Memory B cell (primary cell): ENCODE data around the gene RTN1.
"Not testable (repeated sequence)": the region's sequence is repeated elsewhere in the genome, so short reads cannot be mapped to it uniquely, and the experiment has no call there.

Experiments used
- ATAC-seq: fragments of 150-1000 bp; cut with Tn5 transposase; 2 replicates; pipeline ENCODE4 v1.10.0; 2021; ENCODE audit warnings: low read depth, mild to moderate bottlenecking, moderate library complexity
- DNase-seq, 2 donors: peaks; one replicate each; pipeline ENCODE4 v3.0.0; 2022; ENCODE audit warnings: low spot score in 2 of 2
- H3K27ac Mint-ChIP-seq: one replicate; pipeline ENCODE4 v1.8.0; 2022; ENCODE audit warnings: mild to moderate bottlenecking, moderate library complexity, mixed read lengths
- H3K27me3 Mint-ChIP-seq: one replicate; pipeline ENCODE4 v1.8.0; 2022; ENCODE audit warnings: mixed read lengths
- H3K36me3 Mint-ChIP-seq: one replicate; pipeline ENCODE4 v1.8.0; 2022; ENCODE audit warnings: mild to moderate bottlenecking, mixed read lengths
- H3K4me1 Mint-ChIP-seq: one replicate; pipeline ENCODE4 v1.8.0; 2022; ENCODE audit warnings: mixed read lengths
- H3K4me3 Mint-ChIP-seq: one replicate; pipeline ENCODE4 v1.8.0; 2022; ENCODE audit warnings: mild to moderate bottlenecking, moderate library complexity, mixed read lengths
- H3K9me3 Mint-ChIP-seq: one replicate; pipeline ENCODE4 v1.8.0; 2022; ENCODE audit warnings: mixed read lengths

RTN1 gene

GRCh38 chr14:59687663-59688062 is 182.9 kb downstream of the RTN1 start:
- Mint-ChIP-seq H3K36me3 (no peaks in the 10 kb centered on the region), H3K27me3 (peaks cover 5% of the 10 kb centered on the region), H3K9me3 (peaks cover 4% of the 10 kb centered on the region), H3K4me1 (no peaks in the 10 kb centered on the region), H3K4me3 (no peak overlapping the region), H3K27ac (no peak overlapping the region)
- ATAC-seq: no peak
- no peak for DNase-seq

- ATAC-seq: no peak
- H3K27me3 Mint-ChIP-seq: peaks cover 10% of the 10 kb centered on the region
- no peak overlapping the region for H3K27ac Mint-ChIP-seq
- H3K4me1 Mint-ChIP-seq: no peaks in the 10 kb centered on the region
- H3K36me3 Mint-ChIP-seq: no peaks in the 10 kb centered on the region
- no peak overlapping the region for H3K4me3 Mint-ChIP-seq
- DNase-seq: no peak
- H3K9me3 Mint-ChIP-seq: peaks cover 3% of the 10 kb centered on the region
Observed at GRCh38 chr14:59679872-59680271, 190.7 kb downstream of the RTN1 start.

- peaks cover 10% of the 10 kb centered on the region for H3K27me3 Mint-ChIP-seq
- peaks cover 8% of the 10 kb centered on the region for H3K9me3 Mint-ChIP-seq
- ATAC-seq: no peak
- no peak for DNase-seq
- H3K27ac Mint-ChIP-seq: no peak overlapping the region
- no peak overlapping the region for H3K4me3 Mint-ChIP-seq
- H3K36me3 Mint-ChIP-seq: no peaks in the 10 kb centered on the region
- H3K4me1 Mint-ChIP-seq: no peaks in the 10 kb centered on the region
Observed at GRCh38 chr14:59678352-59678751, 192.2 kb downstream of the RTN1 start.

GRCh38 chr14:59677771-59678231 is 192.8 kb downstream of the RTN1 start:
- no peak for DNase-seq
- no peak overlapping the region for H3K4me3 Mint-ChIP-seq
- no peak for ATAC-seq
- H3K4me1 Mint-ChIP-seq: no peaks in the 10 kb centered on the region
- H3K36me3 Mint-ChIP-seq: no peaks in the 10 kb centered on the region
- H3K27ac Mint-ChIP-seq: no peak overlapping the region
- H3K9me3 Mint-ChIP-seq: peaks cover 11% of the 10 kb centered on the region
- peaks cover 10% of the 10 kb centered on the region for H3K27me3 Mint-ChIP-seq

- Mint-ChIP-seq H3K4me3 (no peak overlapping the region), H3K27me3 (peaks cover 2% of the 10 kb centered on the region), H3K27ac (no peak overlapping the region), H3K36me3 (no peaks in the 10 kb centered on the region), H3K9me3 (peaks cover 11% of the 10 kb centered on the region), H3K4me1 (no peaks in the 10 kb centered on the region)
- DNase-seq (no peak), ATAC-seq (no peak)
Observed at GRCh38 chr14:59675394-59675793, 195.2 kb downstream of the RTN1 start.

GRCh38 chr14:59664741-59665140 is 205.8 kb downstream of the RTN1 start:
- ATAC-seq (no peak), DNase-seq (no peak)
- no peak overlapping the region for H3K4me3 Mint-ChIP-seq
- H3K4me1 Mint-ChIP-seq: no peaks in the 10 kb centered on the region
- no peaks in the 10 kb centered on the region for H3K27me3 Mint-ChIP-seq
- H3K9me3 Mint-ChIP-seq: peaks cover 16% of the 10 kb centered on the region
- no peak overlapping the region for H3K27ac Mint-ChIP-seq
- peaks cover 2% of the 10 kb centered on the region for H3K36me3 Mint-ChIP-seq

- DNase-seq (no peak), ATAC-seq (no peak)
- Mint-ChIP-seq H3K9me3 (peaks cover 13% of the 10 kb centered on the region), H3K27me3 (no peaks in the 10 kb centered on the region), H3K36me3 (peaks cover 2% of the 10 kb centered on the region), H3K4me1 (no peaks in the 10 kb centered on the region), H3K4me3 (no peak overlapping the region), H3K27ac (no peak overlapping the region)
Observed at GRCh38 chr14:59657769-59658168, 212.8 kb downstream of the RTN1 start.

GRCh38 chr14:59656473-59656872 is 214.1 kb downstream of the RTN1 start:
- ATAC-seq (no peak), DNase-seq (no peak)
- H3K4me1 Mint-ChIP-seq: no peaks in the 10 kb centered on the region
- H3K27ac Mint-ChIP-seq: no peak overlapping the region
- H3K9me3 Mint-ChIP-seq: peaks cover 19% of the 10 kb centered on the region
- no peaks in the 10 kb centered on the region for H3K27me3 Mint-ChIP-seq
- H3K36me3 Mint-ChIP-seq: no peaks in the 10 kb centered on the region
- no peak overlapping the region for H3K4me3 Mint-ChIP-seq

- H3K9me3 Mint-ChIP-seq: peaks cover 13% of the 10 kb centered on the region
Observed at GRCh38 chr14:59654131-59654530, 216.4 kb downstream of the RTN1 start.

GRCh38 chr14:59646832-59647231 is 223.7 kb downstream of the RTN1 start:
- not testable (repeated sequence) for DNase-seq, H3K4me1 Mint-ChIP-seq, H3K36me3 Mint-ChIP-seq, H3K4me3 Mint-ChIP-seq, ATAC-seq, H3K27me3 Mint-ChIP-seq, H3K27ac Mint-ChIP-seq
- H3K9me3 Mint-ChIP-seq: peaks cover 12% of the 10 kb centered on the region

More at GRCh38 chr14:59654131-59654530, 216.4 kb downstream of the RTN1 start:
- H3K4me1 Mint-ChIP-seq, ATAC-seq, H3K4me3 Mint-ChIP-seq, H3K27me3 Mint-ChIP-seq, H3K36me3 Mint-ChIP-seq, DNase-seq, H3K27ac Mint-ChIP-seq: not testable (repeated sequence)

- H3K4me1 Mint-ChIP-seq: no peaks in the 10 kb centered on the region
Observed at GRCh38 chr14:59638885-59639284, 231.7 kb downstream of the RTN1 start.

GRCh38 chr14:59634617-59635016 is 236.0 kb downstream of the RTN1 start:
- Mint-ChIP-seq H3K4me3 (no peak overlapping the region), H3K27ac (no peak overlapping the region), H3K9me3 (no peaks in the 10 kb centered on the region), H3K4me1 (peaks cover 2% of the 10 kb centered on the region), H3K36me3 (no peaks in the 10 kb centered on the region), H3K27me3 (peaks cover 14% of the 10 kb centered on the region)
- no peak for DNase-seq
- ATAC-seq: no peak

More at GRCh38 chr14:59638885-59639284, 231.7 kb downstream of the RTN1 start:
- Mint-ChIP-seq H3K36me3 (no peaks in the 10 kb centered on the region), H3K27me3 (peaks cover 2% of the 10 kb centered on the region), H3K4me3 (no peak overlapping the region), H3K9me3 (peaks cover 3% of the 10 kb centered on the region), H3K27ac (no peak overlapping the region)
- ATAC-seq: no peak
- no peak for DNase-seq

GRCh38 chr14:59633486-59633885 is 237.1 kb downstream of the RTN1 start:
- ATAC-seq (no peak), DNase-seq (no peak)
- H3K4me1 Mint-ChIP-seq: peaks cover 2% of the 10 kb centered on the region
- no peaks in the 10 kb centered on the region for H3K9me3 Mint-ChIP-seq
- H3K36me3 Mint-ChIP-seq: no peaks in the 10 kb centered on the region
- peaks cover 17% of the 10 kb centered on the region for H3K27me3 Mint-ChIP-seq
- no peak overlapping the region for H3K4me3 Mint-ChIP-seq
- H3K27ac Mint-ChIP-seq: no peak overlapping the region

- DNase-seq: no peak
- ATAC-seq: no peak
- H3K4me3 Mint-ChIP-seq: no peak overlapping the region
- no peaks in the 10 kb centered on the region for H3K36me3 Mint-ChIP-seq
- no peak overlapping the region for H3K27ac Mint-ChIP-seq
- H3K9me3 Mint-ChIP-seq: no peaks in the 10 kb centered on the region
- peaks cover 17% of the 10 kb centered on the region for H3K27me3 Mint-ChIP-seq
- peaks cover 2% of the 10 kb centered on the region for H3K4me1 Mint-ChIP-seq
Observed at GRCh38 chr14:59632381-59632780, 238.2 kb downstream of the RTN1 start.

GRCh38 chr14:59631237-59631636 is 239.3 kb downstream of the RTN1 start:
- Mint-ChIP-seq H3K27me3 (peaks cover 21% of the 10 kb centered on the region), H3K9me3 (no peaks in the 10 kb centered on the region), H3K36me3 (no peaks in the 10 kb centered on the region), H3K27ac (no peak overlapping the region), H3K4me1 (peaks cover 2% of the 10 kb centered on the region), H3K4me3 (no peak overlapping the region)
- ATAC-seq: no peak
- DNase-seq: no peak
